GM18508 (cell line): ENCODE measurements around the gene DBH.

Source experiments
- ATAC-seq: cut with Tn5 transposase; IDR thresholded peaks from one replicate; pipeline ENCODE4 v1.9.1; 2021; ENCODE audit warnings: moderate number of reproducible peaks; ENCODE audit not compliant: insufficient read depth, unreplicated experiment

The DBH gene

DNA sequence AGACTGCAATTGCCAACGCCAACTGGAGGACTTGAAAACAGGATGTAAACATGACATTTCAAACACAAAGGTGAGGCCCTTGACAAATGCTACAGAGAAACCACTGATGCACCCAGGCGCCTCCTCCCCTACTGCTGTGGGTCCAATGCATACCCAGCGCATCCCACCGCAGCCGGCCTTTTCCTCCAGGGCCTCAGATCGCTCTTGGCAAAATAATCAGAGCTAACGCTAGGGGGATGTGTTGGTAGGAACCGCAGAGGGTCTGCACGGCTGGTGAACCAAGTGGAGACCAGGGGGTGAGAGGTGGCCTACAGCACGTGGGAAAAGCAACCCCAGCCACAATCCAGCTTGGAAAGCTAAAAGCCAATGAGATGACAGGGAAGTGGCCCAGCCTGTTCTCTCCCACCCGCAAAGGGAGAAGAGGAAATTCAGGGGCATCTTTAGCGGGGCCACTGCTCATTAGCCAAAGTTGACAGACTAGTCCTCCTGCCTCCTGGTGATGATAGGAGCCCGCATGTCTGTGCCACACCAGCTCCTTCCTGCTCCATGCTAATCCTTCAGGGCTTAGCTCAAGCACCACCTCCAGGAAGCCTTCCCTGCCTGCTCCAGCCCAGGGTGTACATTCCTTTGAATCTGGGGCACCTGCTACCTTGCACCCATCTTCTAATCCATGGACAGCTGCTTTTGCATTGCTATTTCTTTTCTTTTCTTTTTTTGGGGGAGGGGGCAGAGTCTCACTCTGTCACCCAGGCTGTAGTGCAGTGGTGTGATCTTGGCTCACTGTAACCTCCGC is 32.8 kb upstream of the DBH start:
- no peak for ATAC-seq

DNA sequence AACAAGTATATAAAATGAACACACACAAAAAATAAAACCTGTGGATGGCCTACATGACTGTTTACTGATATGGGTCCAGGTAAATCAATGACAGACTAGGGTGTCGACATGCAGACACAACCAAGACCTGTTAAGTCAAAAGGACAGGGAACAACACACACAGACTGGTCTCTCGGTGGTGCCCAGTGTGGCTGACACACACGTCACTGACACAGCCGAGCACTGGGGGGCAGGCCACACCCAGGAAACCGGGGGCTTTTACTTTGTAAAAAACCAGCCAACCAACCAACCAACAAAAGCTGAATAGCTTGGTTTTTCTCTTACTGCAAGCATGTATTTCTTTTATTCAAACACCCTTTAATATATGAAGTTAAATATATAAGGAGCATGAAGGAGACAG is 31.9 kb upstream of the DBH start:
- ATAC-seq: no peak

DNA sequence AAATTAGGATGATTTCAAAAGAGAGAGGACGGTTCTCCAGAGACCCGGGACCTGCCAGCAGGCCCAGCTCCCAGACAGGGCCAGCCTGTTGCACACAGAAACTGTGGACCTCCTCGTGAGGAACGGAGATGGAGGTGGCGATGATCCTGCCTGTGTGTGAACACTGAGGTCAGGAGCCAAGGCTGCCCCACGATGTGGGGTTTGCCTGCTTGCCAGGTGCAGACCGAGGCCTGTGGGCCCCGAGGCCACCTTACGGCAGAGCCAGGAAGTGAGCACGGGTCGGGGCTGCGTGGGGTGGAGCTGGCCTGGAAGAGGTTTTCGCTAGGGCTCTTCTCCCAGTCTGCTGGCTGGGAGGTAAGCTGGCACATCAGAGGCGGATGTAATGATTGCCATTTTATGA is 31.3 kb upstream of the DBH start:
- no peak for ATAC-seq

DNA sequence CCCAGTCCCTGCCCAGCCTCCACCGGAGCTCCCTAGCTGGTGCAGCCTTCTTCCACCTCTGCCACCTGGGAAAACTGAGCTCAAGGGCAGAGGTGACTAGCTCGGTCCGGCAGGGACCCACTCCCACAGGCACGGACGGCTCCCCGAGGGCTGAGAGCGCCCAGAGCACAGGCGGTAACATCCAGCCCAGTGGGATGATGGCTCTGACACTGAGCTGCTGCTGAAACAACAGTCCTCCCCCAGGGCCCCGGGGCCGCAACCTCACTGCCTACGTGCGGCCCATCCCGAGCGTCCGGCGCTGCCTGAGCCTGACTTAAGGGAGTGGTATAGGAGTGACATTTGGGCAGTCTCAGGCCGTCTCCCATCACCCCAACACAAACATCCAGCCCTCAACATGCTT is 30.7 kb upstream of the DBH start:
- ATAC-seq: no peak

DNA sequence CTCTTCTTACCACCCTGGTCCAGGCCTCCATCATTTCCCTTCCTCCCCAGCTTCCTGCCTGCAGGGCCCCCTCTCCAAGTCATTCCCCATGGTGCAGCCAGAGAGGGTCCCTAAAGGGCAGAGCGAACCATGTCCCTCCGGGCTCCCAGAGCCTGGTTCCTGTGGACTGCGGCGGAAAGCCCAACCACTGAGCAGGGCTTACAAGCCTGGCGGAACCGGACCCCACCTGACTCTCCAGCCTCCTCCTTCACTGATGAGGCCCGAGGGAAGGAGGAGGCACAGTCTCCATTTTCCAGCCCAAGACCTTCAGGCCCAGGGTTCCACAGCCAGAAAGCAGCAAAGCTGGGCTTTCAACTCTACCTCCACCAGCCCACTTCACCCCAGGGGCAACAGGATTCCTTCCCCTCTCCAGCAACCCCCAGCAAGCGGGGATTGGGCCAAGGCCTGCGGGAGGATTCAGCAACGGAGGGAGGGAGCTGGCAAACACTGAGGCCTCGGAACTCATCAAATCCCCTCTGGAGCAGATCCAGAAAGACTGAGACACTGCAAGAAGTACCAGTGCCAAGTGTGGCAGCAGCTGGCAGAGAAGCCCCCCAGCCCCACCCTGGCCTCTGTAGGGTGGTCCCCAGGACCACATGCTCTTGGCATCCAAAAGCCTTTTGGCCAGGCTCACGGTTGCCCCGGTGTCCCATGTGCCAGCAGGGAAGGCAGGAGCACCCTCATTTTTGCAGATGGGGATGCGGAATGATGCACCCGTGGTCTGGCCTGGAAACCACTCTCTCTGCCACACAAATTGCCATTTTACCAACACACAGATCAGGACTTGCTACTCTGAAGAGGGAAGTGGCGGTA is 30.1 kb upstream of the DBH start:
- no peak for ATAC-seq

DNA sequence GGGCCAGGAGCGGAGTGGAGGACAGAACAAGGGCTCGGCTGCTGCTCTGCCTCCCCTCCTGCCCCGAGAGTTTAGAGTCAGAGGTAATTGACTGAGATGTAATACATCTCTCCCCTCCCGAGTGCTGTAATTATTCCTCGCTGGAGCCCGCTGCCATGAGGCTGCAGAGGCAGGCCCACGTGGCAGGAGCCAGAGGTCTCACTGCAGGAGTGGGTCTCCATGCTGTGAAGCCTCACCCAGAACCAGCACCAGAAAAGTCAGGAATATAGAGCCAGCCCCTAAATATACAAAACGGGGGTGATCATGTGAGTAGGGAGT is 29.5 kb upstream of the DBH start:
- ATAC-seq: no peak

DNA sequence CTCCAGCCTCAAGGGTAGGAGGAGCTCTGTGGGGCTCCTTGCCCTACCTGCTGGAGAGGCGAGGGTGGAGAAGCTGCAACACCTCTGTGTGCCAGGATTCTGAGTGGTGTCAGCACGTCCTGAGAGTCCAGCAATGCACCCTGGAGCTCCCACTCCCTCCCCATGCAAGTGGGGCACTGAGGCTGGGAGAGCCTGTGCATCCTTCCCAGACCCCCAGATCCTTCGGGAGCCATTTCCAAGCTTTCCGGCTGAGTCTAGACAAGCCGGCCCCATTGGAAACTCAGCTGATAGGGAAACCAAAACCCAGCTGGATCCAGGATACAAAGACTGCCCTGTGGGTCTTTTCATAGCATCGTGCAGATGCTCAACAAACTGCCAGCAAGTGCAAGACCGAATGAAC is 28.8 kb upstream of the DBH start:
- no peak for ATAC-seq

DNA sequence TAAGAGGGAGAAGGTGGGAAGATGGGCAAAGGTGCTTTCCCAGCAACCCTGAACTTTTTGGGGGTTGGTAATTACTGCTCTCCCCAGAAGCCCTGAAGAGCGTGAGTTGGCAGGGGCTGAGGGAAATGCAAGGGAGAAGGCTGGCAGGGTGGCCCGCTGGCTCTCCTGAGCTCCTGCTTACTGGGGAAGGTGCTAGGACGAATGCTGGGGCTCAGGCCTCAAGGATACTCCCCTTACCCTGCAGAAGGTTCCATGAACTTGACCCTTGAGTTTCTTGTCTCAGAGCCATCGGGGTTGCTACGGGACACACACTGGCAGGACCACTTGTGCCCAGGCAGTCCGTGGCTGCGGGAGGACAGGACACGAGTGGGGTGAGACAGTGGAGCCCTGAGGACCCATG is 28.2 kb upstream of the DBH start:
- no peak for ATAC-seq

DNA sequence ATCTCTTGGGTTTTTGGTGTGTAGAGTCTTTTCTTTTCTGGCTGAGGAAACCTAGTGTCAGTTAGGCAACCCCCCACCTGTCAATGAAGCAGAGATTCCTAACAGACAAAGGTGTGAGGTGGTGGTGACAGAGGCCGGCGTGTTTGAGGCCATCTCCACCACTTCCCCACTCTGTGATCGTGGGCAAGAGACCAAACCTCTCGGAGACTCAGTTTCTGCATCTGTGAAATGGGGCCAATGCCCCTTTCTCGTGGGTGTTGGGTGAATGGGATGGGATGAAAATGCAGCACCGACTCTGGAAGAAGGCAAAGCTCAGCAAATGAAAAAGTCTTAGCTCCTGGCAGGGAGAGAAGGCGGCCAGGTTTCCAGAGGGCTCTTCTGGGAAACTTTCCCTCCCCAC is 27.8 kb upstream of the DBH start:
- ATAC-seq: no peak

DNA sequence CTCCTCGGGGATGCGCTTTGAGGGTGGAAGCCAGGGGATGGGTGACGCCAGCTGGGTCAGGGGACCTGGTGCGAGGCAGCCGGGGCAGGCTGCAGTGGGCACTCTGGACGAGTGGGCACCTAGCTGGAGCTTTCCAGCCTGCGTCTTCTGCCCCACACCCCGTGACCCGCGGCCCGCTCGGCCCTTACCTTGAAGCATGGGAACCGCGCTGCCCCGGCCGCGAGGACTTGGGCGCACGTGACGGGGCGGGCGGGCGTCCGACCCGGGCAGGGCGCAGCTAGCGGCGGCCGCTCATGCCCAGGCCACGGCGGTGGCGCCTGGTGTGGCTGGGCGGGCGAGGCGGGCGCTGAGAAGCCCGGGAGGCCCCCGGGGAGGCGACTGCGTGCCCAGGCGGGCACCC is 27.3 kb upstream of the DBH start:
- no peak for ATAC-seq

DNA sequence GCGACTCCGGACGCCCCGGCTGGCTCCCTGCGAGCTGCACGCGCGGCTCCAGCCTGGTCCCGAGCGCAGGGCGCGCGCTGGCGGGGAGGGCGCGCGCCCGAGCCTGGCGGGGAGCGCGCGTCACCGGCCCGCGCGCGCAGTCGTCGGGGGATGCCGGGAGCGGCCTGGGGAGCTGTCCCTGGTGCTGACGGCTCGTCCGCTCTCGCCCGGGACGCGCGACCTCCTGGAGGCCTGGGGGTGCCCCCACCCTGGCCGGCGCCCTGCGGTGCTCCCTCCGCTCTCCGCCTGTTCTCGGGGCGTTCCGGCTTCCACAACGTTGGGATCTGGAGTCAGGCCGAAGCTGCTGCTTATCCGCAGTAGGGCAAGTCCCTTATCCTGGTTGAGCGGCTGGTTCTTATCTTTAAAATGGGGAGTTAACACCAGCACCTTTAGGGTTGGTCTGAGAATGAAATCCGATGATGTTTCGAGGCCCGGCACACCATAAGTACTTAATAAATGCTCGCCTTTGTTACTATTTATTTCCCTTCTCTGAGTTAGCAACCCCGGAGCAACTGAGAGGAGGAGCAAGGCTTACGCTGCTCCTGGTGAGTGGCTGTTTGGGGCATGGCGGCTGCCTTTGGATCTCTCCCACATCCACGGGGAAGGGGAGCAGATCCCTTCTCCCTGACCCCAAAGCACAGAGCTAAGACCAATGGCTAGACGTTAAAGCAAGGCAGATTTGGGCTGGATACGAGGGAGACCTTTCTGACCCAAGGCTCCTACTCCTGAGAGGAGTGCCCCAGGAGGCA is 26.7 kb upstream of the DBH start, which contains the start of gene FAM163B:
TSS of gene FAM163B (minus strand) at position 79 of the 788 bp plus-strand sequence. CDS start 29,166 bp downstream, outside the sequence.
- ATAC-seq: no peak

DNA sequence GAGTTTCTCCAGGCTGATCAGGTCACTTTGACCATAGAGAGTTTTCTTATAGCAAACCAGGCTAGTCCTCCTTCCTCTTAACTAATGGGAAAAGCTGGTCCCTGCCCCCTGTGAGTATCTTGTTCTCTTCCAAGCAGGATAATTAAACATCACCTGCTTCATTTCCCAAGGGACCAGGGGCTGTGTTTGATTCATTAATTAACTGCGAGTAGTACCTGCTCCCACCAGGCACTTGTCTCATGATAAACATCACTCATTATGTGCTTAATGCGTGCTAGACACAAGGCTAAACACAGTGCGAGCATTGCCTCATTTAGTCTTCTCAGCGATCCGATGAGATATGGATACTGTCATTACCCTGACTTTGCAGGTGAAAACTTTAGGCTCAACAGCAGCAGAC is 25.3 kb upstream of the DBH start:
- no peak for ATAC-seq

DNA sequence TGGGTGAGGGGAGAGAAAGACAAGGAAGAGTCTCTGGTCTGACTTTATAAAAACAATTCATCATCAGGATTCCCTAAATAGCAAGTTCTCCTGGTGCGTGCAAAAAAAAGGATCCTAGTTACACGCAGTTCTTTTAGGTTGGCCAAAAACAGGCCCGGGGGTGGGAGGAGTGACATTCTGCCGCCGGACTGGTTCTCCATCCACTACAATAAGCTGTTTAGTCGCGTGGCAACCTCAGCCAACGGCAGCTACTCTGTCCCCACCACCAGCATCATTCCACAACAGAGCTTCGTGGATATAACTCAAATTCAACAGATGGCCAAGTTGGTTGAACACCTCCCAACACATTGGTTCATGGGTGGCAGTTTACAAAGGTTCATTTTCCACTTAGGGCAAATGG is 24.1 kb upstream of the DBH start:
- no peak for ATAC-seq

DNA sequence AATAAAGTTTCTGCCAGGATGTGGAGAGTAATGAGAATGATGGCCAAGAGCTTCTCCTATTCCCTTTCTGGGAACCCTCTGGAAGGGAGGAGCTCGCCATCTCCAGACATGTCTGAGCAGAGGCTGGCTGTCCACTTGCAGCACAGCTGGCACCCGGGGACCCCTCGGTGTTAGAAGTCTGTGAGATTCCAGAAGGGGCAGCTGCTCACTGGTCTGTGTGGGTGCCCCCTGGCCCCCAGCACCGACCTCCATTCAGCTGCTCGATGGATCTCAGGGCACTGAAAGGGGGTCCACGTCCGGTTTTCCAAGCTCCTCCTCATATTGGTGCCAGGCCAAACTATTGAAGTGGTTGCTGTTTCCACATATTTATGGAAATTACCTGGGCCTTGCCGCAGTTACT is 23.3 kb upstream of the DBH start:
- ATAC-seq: no peak

DNA sequence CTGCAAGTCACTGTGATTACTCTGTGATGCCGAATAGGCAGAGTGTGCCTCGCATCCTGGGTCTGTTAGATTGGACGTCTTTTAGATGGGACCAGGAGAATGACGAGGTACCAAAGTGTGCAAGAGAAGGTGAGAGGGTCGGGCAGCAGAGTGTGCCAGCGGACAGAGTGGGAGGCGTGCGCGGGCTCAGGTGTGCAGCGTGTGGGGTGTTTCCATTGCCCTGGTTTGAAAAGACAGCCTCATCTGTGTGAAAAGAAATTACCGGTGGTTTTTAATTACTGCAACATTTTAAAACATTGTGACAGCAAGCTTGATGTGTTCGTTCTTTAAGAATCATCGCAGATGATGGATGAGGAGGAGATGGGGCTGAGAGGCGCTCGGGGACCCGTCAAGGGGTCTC is 22.7 kb upstream of the DBH start:
- ATAC-seq: no peak

DNA sequence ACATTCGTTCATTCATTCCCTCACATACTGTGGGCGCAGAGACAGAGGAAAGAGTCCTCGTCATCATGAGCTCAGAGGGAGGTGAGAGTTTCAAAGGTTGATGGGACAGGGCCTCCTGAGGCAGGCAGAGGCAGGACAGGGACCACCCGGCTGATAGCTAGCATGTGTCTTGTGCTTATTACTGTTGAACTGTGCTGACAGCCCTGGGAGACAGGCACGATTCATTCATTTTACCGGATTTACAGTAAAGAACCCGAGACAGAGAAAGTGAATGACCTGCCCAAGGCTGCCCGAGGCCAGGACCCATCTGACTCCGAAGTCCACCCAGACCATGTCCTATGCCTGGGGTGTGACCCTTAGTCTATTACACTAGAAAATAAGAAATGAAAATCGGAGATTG is 22.1 kb upstream of the DBH start:
- ATAC-seq: no peak

DNA sequence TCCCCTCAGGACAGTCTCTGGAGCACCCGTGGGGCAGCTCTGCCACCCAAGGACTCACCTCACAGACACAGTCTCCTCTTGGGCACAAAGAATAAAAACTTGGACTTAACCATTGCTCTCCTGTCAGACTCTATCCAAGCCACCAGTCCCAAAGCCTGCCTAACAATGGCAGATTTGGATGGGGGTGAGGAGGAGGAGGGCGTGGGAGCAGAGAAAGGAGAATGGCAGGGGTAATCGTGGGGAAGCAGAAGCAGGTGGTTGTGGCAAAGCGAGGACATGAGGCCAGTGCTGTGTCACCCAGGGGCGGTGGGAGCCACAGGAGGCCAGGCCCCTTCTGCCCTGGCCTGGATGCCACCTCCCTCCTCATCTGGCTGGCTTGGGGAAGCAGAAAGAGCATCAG is 21.5 kb upstream of the DBH start:
- ATAC-seq: no peak

DNA sequence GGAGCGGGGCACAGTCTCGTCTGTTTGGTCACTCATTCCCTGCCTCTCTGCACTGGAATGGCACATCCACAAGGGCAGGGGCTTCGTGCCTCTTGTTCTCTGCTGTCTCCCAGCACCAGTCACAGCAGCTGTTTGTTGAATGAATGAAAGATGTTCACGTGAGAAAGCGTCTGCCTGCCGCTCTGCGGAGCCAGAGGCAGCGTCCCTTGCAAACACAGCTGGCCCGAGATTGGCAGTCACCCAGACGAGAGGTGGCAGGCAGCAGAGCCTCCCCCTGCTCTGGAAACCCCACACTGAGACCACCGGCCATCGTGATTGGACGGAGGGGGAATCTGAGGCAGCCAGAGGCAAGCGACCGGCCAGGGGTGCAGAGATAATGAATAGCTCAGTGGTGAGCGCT is 21.0 kb upstream of the DBH start:
- no peak for ATAC-seq

DNA sequence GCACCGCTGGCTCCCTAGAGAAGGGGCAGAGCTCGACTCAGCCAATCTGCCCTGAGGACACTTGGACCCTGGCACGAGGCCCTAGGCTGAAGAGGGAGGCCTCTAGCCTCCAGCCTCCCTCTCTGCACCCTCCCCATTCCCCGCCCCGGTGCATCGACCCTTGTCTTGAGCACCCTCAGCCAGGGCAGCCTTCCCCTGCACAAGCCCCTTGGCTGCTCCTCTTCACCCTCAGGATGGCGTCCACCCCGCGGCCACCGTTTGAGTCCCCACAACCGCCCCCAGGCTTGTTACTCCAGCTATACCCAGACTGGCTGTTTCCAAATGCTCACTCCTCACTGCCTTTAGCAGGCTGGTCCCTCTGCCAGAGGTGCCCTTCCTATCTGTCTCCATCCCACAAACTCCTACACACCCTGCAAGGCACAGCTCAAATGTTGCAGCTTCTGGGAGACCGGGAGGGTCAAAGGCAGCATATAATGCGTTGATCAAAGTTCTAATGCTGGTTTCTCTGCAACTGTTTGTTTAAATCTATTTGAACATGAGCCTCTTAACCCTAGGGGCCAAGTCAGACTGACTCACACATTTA is 20.5 kb upstream of the DBH start:
- ATAC-seq: no peak

DNA sequence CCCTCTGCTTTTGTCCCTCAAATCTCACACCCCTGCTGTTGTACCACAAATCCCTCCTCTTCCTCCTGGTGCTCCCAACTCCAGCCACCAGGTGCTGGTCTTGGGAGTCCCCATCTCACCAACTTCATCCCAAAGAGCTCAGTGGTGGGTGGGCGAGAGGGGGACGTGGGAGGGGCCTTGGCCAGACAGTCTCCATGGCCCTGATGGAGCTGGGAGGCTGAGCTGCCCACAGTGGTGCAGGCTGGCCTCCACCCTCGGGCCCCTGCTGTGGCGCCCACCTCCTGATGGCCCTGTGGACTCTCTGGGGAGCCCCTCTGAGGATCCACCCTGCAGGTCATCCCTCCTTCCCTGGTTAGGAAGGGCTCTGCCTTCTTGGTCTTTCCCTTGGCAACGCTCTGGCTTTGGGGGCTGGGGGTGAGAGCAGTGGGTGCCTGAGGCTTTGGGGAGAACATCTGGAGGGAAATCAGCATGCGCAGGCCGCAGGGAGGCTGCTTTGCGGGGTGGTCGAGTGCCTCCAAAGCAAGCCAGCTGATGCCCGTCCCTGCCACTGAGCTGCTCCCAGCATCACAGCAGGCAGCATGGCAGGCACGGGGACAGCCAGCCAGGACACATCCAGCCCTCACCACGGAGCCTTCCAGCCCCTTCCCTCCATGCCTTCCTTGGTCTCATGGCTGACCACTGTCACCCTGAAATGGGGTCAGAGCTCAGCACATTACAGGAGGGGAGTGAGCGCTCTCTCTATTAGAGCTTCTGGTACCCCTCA is 19.3 kb upstream of the DBH start:
- no peak for ATAC-seq
